Suprapubic skin (tissue), 4 donors: ENCODE measurements around the gene OR7A5. TPM values are rescaled to one million over a fixed set of nuclear protein-coding genes. Genes with fewer than 3 reads are reported as not detected.

Source experiments
- DNase-seq, 2 donors: peaks; one replicate each; pipeline ENCODE4 v3.0.0-alpha.2; 2019; ENCODE audit warnings: low spot score in 2 of 2
- H3K27ac ChIP-seq: fragments of 200-600 bp; sonication (generic); one replicate; pipeline ENCODE4 v1.5.1; 2019
- H3K27me3 ChIP-seq: fragments of 200-600 bp; sonication (generic); one replicate; pipeline ENCODE4 v1.5.1; 2019
- H3K36me3 ChIP-seq: fragments of 200-600 bp; sonication (generic); one replicate; pipeline ENCODE4 v1.5.1; 2019
- H3K4me1 ChIP-seq: fragments of 200-600 bp; sonication (generic); one replicate; pipeline ENCODE4 v1.5.1; 2019
- H3K4me3 ChIP-seq: fragments of 200-600 bp; sonication (generic); one replicate; pipeline ENCODE4 v1.5.1; 2019; ENCODE audit warnings: mild to moderate bottlenecking
- H3K9me3 ChIP-seq: fragments of 200-600 bp; sonication (generic); one replicate; pipeline ENCODE4 v1.5.1; 2019
- EP300 ChIP-seq: sonication (generic); formaldehyde crosslinking; IDR thresholded peaks from one replicate; pipeline ENCODE4 v1.6.1; 2017; ENCODE audit warnings: antibody characterized with exemption
- POLR2A ChIP-seq, 2 donors: fragments of 450-650 bp; IDR thresholded peaks; one replicate each; pipeline ENCODE4 v1.6.1; 2017; ENCODE audit warnings: antibody characterized with exemption in 2 of 2, mild to moderate bottlenecking in 2 of 2, moderate library complexity in 2 of 2
- POLR2AphosphoS5 ChIP-seq, 3 donors: sonication (generic); formaldehyde crosslinking; IDR thresholded peaks; one replicate each; pipeline ENCODE4 v1.6.1; 2017; ENCODE audit warnings: antibody characterized with exemption in 3 of 3
- WGBS: methylation state at CpG from one replicate; pipeline ENCODE4 v1.1.5; 2018; 5-methylcytosine and 5-hydroxymethylcytosine counted together
- total RNA-seq, 4 donors: library from RNA; depleted of rRNA; stranded (reverse); fragments of >200 nt; gene quantifications; one replicate each; pipeline ENCODE4 v1.1.0, GENCODE V29; 2016
- TF ChIP-seq, protein P1 (sequence below), 2 donors: fragments of 200-600 bp in 1 of 2; fragments of 450-650 bp in 1 of 2; sonication (generic) in 1 of 2; IDR thresholded peaks; one replicate each; pipeline ENCODE4 v1.5.1; 2016 to 2019; ENCODE audit warnings: antibody characterized with exemption in 2 of 2, mild to moderate bottlenecking in 1 of 2, moderate library complexity in 1 of 2

The OR7A5 gene
- 1 to 10 TPM in 3 of 4 donors, under 1 TPM in 1; 0.91 to 3.7 (median 2.7) TPM for total RNA-seq

- no peak for TF ChIP-seq EP300
- peak in 1 of 3 donors; percentile 24 for TF ChIP-seq POLR2AphosphoS5 (IDR thresholded peaks at IDR 0.05)
- H3K36me3 ChIP-seq = no peaks in the 10 kb centered on the region
- no peaks in the 10 kb centered on the region for H3K9me3 ChIP-seq
- H3K27ac ChIP-seq = peak within 1 kb of the TSS; percentile 67
- H3K4me1 ChIP-seq = peaks cover 3% of the 10 kb centered on the region
- DNase-seq = no peak
- 9% methylated on average over 1 of the region's 1 CpG for WGBS
- peak within 1 kb of the TSS; percentile 22 for H3K4me3 ChIP-seq
- no peaks in the 10 kb centered on the region for H3K27me3 ChIP-seq
These were observed at the start of gene OR7A5, which contains the start of gene OR7C1 for GRCh38 chr19:14835011-14835410. Gene OR7A5 (minus strand): TSS chr19:14835185. CDS start chr19:14828241, 6,944 bp downstream. Gene OR7C1 (minus strand): TSS chr19:14835185. CDS start chr19:14800136, 35,049 bp downstream.

DNA sequence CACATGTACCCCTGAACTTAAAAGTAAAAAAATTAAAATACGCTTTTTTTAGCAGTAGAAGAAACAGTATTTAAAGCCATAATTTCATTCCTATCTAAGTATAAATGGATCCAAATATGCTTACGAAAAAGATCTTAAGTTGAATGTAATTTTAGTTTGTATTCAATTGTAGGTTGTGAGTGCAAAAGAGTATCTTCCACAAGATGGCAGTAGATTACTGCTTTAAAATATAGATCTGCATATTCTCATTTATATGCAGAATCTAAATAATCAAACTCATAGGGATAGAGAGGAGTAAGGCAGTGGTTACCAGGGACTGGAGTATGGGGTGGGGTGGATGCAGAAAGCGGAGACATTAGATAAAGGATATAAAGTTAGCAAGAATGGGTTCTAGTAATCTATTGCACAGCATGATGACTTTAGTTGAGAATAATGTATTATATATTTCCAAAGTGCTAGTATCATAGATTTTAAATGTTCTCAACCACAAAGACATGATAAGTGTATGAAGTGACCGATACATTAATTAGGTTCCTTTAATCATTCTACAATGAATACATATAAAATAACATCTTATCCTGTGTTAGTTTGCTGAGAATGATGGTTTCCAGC is 36.7 kb upstream of the OR7A5 start:
- H3K27me3 ChIP-seq = peaks cover 11% of the 10 kb centered on the region
- WGBS = 61% methylated on average over 4 of the region's 4 CpGs
- TF ChIP-seq, protein P1, sequence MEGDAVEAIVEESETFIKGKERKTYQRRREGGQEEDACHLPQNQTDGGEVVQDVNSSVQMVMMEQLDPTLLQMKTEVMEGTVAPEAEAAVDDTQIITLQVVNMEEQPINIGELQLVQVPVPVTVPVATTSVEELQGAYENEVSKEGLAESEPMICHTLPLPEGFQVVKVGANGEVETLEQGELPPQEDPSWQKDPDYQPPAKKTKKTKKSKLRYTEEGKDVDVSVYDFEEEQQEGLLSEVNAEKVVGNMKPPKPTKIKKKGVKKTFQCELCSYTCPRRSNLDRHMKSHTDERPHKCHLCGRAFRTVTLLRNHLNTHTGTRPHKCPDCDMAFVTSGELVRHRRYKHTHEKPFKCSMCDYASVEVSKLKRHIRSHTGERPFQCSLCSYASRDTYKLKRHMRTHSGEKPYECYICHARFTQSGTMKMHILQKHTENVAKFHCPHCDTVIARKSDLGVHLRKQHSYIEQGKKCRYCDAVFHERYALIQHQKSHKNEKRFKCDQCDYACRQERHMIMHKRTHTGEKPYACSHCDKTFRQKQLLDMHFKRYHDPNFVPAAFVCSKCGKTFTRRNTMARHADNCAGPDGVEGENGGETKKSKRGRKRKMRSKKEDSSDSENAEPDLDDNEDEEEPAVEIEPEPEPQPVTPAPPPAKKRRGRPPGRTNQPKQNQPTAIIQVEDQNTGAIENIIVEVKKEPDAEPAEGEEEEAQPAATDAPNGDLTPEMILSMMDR (IDR thresholded peaks at IDR 0.05) = no peak
- no peak for TF ChIP-seq POLR2AphosphoS5 (IDR thresholded peaks at IDR 0.05)
- no peak for TF ChIP-seq POLR2A (IDR thresholded peaks at IDR 0.05)
- no peak for TF ChIP-seq EP300

DNA sequence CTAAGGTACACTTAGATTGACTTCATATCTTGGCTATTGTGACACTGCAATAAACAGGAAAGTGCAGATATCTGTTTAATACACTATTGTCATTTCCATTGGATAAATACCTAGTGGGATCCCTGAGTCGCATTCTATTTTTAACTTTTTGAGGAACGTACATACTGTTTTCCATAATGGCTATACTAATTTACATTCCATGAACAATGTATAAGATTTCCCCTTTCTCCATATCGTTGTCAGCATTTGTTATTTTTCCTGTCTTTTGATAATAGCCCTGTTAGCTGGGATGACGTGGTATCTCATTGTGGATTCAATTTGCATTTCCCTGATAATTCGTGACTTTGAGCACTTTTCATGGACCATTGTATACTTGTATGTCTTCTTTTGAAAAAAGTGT is 33.5 kb upstream of the OR7A5 start:
- DNase-seq = no peak
- H3K9me3 ChIP-seq = no peaks in the 10 kb centered on the region
- H3K36me3 ChIP-seq = no peaks in the 10 kb centered on the region
- no peak overlapping the region for H3K4me3 ChIP-seq
- 76% methylated on average over 5 of the region's 5 CpGs for WGBS
- no peak overlapping the region for H3K27ac ChIP-seq
- TF ChIP-seq POLR2AphosphoS5 (IDR thresholded peaks at IDR 0.05) (no peak), EP300 (no peak), POLR2A (IDR thresholded peaks at IDR 0.05) (no peak)
- TF ChIP-seq, protein P1 (IDR thresholded peaks at IDR 0.05) = no peak
- peaks cover 19% of the 10 kb centered on the region for H3K27me3 ChIP-seq
- H3K4me1 ChIP-seq = no peaks in the 10 kb centered on the region

More for the DNA sequence above, 36.7 kb upstream of the OR7A5 start:
- DNase-seq = no peak
- Histone ChIP-seq H3K4me3 (no peak overlapping the region), H3K27ac (no peak overlapping the region), H3K4me1 (no peaks in the 10 kb centered on the region), H3K9me3 (no peaks in the 10 kb centered on the region), H3K36me3 (no peaks in the 10 kb centered on the region)

- no peak within 1 kb of the TSS for H3K27ac ChIP-seq
- no peak for DNase-seq
- no peaks in the 10 kb centered on the region for H3K4me1 ChIP-seq
- H3K36me3 ChIP-seq = no peaks in the 10 kb centered on the region
- H3K4me3 ChIP-seq = no peak within 1 kb of the TSS
- no peak for TF ChIP-seq POLR2AphosphoS5 (IDR thresholded peaks at IDR 0.05)
- no peak for TF ChIP-seq EP300
- no peak for TF ChIP-seq POLR2A (IDR thresholded peaks at IDR 0.05)
- TF ChIP-seq, protein P1 (IDR thresholded peaks at IDR 0.05) = no peak
- WGBS = 77% methylated on average over 5 of the region's 5 CpGs
- no peaks in the 10 kb centered on the region for H3K9me3 ChIP-seq
- peaks cover 14% of the 10 kb centered on the region for H3K27me3 ChIP-seq
These were observed 13.8 kb upstream of the OR7A5 start, which contains the start of gene OR7A10 for GRCh38 chr19:14848822-14849221. Gene OR7A10 (minus strand): TSS chr19:14848922. CDS start chr19:14841877, 7,045 bp downstream.

GRCh38 chr19:14843578-14843977 is 8.6 kb upstream of the OR7A5 start:
- H3K4me3 ChIP-seq = no peak overlapping the region
- no peaks in the 10 kb centered on the region for H3K9me3 ChIP-seq
- DNase-seq = no peak
- peaks cover 17% of the 10 kb centered on the region for H3K27me3 ChIP-seq
- H3K4me1 ChIP-seq = no peaks in the 10 kb centered on the region
- WGBS = 26% methylated on average over 6 of the region's 6 CpGs
- TF ChIP-seq, protein P1 (IDR thresholded peaks at IDR 0.05) = no peak
- no peak overlapping the region for H3K27ac ChIP-seq
- H3K36me3 ChIP-seq = no peaks in the 10 kb centered on the region
